ENCODE data around the gene OLFML3. TPM values are rescaled to one million over a fixed set of nuclear protein-coding genes. Genes with fewer than 3 reads are reported as not detected.

OLFML3 gene
- total and polyA plus RNA-seq, 2 donors (not counting 3 experiments of a cell fraction or from before 2014, with no cell fraction given) = 3.4 to 3.9 TPM

DNA sequence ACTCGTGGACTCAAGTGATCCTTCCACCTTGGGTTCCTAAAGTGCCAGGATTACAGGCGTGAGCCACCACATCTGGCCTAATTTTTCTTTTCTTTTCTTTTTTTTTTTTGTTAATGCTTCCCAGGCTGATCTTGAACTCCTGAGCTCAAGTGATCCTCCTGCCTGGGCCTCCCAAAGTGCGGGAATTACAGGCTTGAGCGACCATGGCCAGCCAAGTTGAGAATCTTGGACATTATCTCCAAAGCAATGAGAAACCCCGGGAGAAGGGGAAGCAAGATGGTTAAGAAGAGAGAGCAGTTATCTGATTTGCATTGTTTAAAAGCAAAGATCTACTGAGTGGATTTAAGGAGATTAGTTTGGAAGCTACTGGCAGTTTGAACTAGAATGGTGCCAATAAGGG, 41.1 kb upstream of the OLFML3 start:
- dilution Hi-C loops (cut with MboI; ENCODE audit: extremely low pct_ligation_motif_present, low sequenced_read_pairs) (no loop called here), intact Hi-C loops (cut with micrococcal nuclease) (no loop called here)
- no peak overlapping the region for H3K4me3 ChIP-seq (replicated peaks in 1 of 3; ENCODE audit: insufficient read depth in 1 of 3, low read depth in 1 of 3, low read length in 3 of 3)
- H3K27me3 ChIP-seq (ENCODE audit: control insufficient read depth in 2 of 2, insufficient read depth in 2 of 2, low read length in 2 of 2) = no peaks in the 10 kb centered on the region
- no peak for TF ChIP-seq GATA2 (IDR thresholded peaks at IDR 0.05; ENCODE audit: insufficient read depth, insufficient read length, low read depth, low read length)
- TF ChIP-seq POLR2AphosphoS5 (IDR thresholded peaks at IDR 0.05; ENCODE audit: insufficient read depth, low read depth, low read length) = no peak
- no peak for TF ChIP-seq FOS (IDR thresholded peaks at IDR 0.05; ENCODE audit: borderline replicate concordance, insufficient read depth, low read length)
- TF ChIP-seq EZH2 (IDR thresholded peaks at IDR 0.05; ENCODE audit: borderline replicate concordance, low read depth, low read length, severe bottlenecking) = no peak
- TF ChIP-seq MAX (IDR thresholded peaks at IDR 0.05; ENCODE audit: insufficient read depth, insufficient read length) = no peak
- peaks cover 16% of the 10 kb centered on the region for H3K4me1 ChIP-seq (ENCODE audit: control insufficient read depth, extremely low read depth, insufficient read depth, low read length)
- no TSS peak for BruUV-seq (replicated peaks)
- CTCF ChIA-PET = no interaction called here
- no peak overlapping the region for H3K27ac ChIP-seq (ENCODE audit: insufficient read depth, low read depth, low read length)
- no peak overlapping the region for H3K9ac ChIP-seq (replicated peaks; ENCODE audit: extremely low read depth, insufficient read depth, low read length)
- H4K20me1 ChIP-seq (replicated peaks; ENCODE audit: control insufficient read depth, extremely low read depth, insufficient read depth, low read length) = no peaks in the 10 kb centered on the region
- H3K4me2 ChIP-seq (ENCODE audit: insufficient read depth, low read length) = no peak overlapping the region
- no peaks in the 10 kb centered on the region for H3K9me1 ChIP-seq (replicated peaks; ENCODE audit: control insufficient read depth, extremely low read depth, insufficient read depth, low read length)
- DNase-seq (ENCODE audit: low read depth, low spot score) (no peak), FAIRE-seq (no peak)
- H2AFZ ChIP-seq (ENCODE audit: low read depth, low read length) = no peak overlapping the region
- POLR2A ChIA-PET = no interaction called here
- peaks cover 3 to 10% of the 10 kb centered on the region in 2 experiments for H3K36me3 ChIP-seq (ENCODE audit: control insufficient read depth in 2 of 2, extremely low read depth in 1 of 2, insufficient read depth in 2 of 2, low read length in 2 of 2)
- H3K79me2 ChIP-seq (ENCODE audit: control insufficient read depth, insufficient read depth, low read length) = peaks cover 88% of the 10 kb centered on the region
- H3K9me3 ChIP-seq (replicated peaks; ENCODE audit: control insufficient read depth, insufficient read depth, low read length) = no peaks in the 10 kb centered on the region

DNA sequence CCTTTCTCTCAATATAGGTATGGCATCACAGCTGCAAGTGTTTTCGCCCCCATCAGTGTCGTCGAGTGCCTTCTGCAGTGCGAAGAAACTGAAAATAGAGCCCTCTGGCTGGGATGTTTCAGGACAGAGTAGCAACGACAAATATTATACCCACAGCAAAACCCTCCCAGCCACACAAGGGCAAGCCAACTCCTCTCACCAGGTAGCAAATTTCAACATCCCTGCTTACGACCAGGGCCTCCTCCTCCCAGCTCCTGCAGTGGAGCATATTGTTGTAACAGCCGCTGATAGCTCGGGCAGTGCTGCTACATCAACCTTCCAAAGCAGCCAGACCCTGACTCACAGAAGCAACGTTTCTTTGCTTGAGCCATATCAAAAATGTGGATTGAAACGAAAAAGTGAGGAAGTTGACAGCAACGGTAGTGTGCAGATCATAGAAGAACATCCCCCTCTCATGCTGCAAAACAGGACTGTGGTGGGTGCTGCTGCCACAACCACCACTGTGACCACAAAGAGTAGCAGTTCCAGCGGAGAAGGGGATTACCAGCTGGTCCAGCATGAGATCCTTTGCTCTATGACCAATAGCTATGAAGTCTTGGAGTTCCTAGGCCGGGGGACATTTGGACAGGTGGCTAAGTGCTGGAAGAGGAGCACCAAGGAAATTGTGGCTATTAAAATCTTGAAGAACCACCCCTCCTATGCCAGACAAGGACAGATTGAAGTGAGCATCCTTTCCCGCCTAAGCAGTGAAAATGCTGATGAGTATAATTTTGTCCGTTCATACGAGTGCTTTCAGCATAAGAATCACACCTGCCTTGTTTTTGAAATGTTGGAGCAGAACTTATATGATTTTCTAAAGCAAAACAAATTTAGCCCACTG, 38.7 kb upstream of the OLFML3 start:
- peaks cover 83% of the 10 kb centered on the region for H3K79me2 ChIP-seq (ENCODE audit: control insufficient read depth, insufficient read depth, low read length)
- H3K36me3 ChIP-seq (ENCODE audit: control insufficient read depth in 2 of 2, extremely low read depth in 1 of 2, insufficient read depth in 2 of 2, low read length in 2 of 2) = peaks cover 3 to 10% of the 10 kb centered on the region in 2 experiments
- H3K9me3 ChIP-seq (replicated peaks; ENCODE audit: control insufficient read depth, insufficient read depth, low read length) = no peaks in the 10 kb centered on the region
- intact Hi-C loops (cut with micrococcal nuclease) (no loop called here), dilution Hi-C loops (cut with MboI; ENCODE audit: extremely low pct_ligation_motif_present, low sequenced_read_pairs) (no loop called here)
- H3K9ac ChIP-seq (replicated peaks; ENCODE audit: extremely low read depth, insufficient read depth, low read length) = no peak overlapping the region
- H3K9me1 ChIP-seq (replicated peaks; ENCODE audit: control insufficient read depth, extremely low read depth, insufficient read depth, low read length) = no peaks in the 10 kb centered on the region
- H3K4me2 ChIP-seq (ENCODE audit: insufficient read depth, low read length) = no peak overlapping the region
- no peaks in the 10 kb centered on the region for H3K27me3 ChIP-seq (ENCODE audit: control insufficient read depth in 2 of 2, insufficient read depth in 2 of 2, low read length in 2 of 2)
- FAIRE-seq = no peak
- no TSS peak for BruUV-seq (replicated peaks)
- no peak overlapping the region for H3K4me3 ChIP-seq (replicated peaks in 1 of 3; ENCODE audit: insufficient read depth in 1 of 3, low read depth in 1 of 3, low read length in 3 of 3)
- ChIA-PET CTCF (interaction anchor here (1.2 to 1.8 kb wide), 2 partner anchors 11 to 105 kb away, joined by 3 to 5 read pairs; partner anchors contain the start of gene HIPK1), POLR2A (no interaction called here)
- no peak overlapping the region for H2AFZ ChIP-seq (ENCODE audit: low read depth, low read length)
- TF ChIP-seq, protein P1, sequence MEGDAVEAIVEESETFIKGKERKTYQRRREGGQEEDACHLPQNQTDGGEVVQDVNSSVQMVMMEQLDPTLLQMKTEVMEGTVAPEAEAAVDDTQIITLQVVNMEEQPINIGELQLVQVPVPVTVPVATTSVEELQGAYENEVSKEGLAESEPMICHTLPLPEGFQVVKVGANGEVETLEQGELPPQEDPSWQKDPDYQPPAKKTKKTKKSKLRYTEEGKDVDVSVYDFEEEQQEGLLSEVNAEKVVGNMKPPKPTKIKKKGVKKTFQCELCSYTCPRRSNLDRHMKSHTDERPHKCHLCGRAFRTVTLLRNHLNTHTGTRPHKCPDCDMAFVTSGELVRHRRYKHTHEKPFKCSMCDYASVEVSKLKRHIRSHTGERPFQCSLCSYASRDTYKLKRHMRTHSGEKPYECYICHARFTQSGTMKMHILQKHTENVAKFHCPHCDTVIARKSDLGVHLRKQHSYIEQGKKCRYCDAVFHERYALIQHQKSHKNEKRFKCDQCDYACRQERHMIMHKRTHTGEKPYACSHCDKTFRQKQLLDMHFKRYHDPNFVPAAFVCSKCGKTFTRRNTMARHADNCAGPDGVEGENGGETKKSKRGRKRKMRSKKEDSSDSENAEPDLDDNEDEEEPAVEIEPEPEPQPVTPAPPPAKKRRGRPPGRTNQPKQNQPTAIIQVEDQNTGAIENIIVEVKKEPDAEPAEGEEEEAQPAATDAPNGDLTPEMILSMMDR (IDR thresholded peaks at IDR 0.05; ENCODE audit: extremely low read depth in 1 of 2, insufficient read depth in 1 of 2, low read depth in 1 of 2, low read length in 2 of 2) = no peak
- TF ChIP-seq JUN (IDR thresholded peaks at IDR 0.05; ENCODE audit: borderline replicate concordance, insufficient read depth, insufficient read length, low read depth) (no peak), EZH2 (IDR thresholded peaks at IDR 0.05; ENCODE audit: borderline replicate concordance, low read depth, low read length, severe bottlenecking) (no peak), MAX (IDR thresholded peaks at IDR 0.05; ENCODE audit: insufficient read depth, insufficient read length) (no peak), GATA2 (IDR thresholded peaks at IDR 0.05; ENCODE audit: insufficient read depth, insufficient read length, low read depth, low read length) (no peak), POLR2AphosphoS5 (IDR thresholded peaks at IDR 0.05; ENCODE audit: insufficient read depth, low read depth, low read length) (no peak), FOS (IDR thresholded peaks at IDR 0.05; ENCODE audit: borderline replicate concordance, insufficient read depth, low read length) (no peak), MYC (IDR thresholded peaks at IDR 0.05; ENCODE audit: low read depth, low read length) (no peak), POLR2A (IDR thresholded peaks at IDR 0.05; ENCODE audit: low read depth, low read length) (no peak)
- H3K4me1 ChIP-seq (ENCODE audit: control insufficient read depth, extremely low read depth, insufficient read depth, low read length) = peaks cover 16% of the 10 kb centered on the region
- no peaks in the 10 kb centered on the region for H4K20me1 ChIP-seq (replicated peaks; ENCODE audit: control insufficient read depth, extremely low read depth, insufficient read depth, low read length)
- no peak for DNase-seq (ENCODE audit: low read depth, low spot score)
- H3K27ac ChIP-seq (ENCODE audit: insufficient read depth, low read depth, low read length) = no peak overlapping the region
